Right lobe of liver (tissue), 4 donors: ENCODE data around the gene SLC16A9.

Source experiments
- CTCF ChIP-seq, 4 donors: fragments of 200-600 bp in 3 of 4; fragments of 450-650 bp in 1 of 4; IDR thresholded peaks; one replicate each; pipeline versions ENCODE4 v1.5.1 to v1.8.0; 2016 to 2022; ENCODE audit warnings: antibody characterized with exemption in 4 of 4, mild to moderate bottlenecking in 2 of 4
- POLR2A ChIP-seq: fragments of 450-650 bp; IDR thresholded peaks from one replicate; pipeline ENCODE4 v1.6.1; 2017; ENCODE audit warnings: antibody characterized with exemption, mild to moderate bottlenecking
- donor health status: DM: no; HTN: no; CAD: no.
- donor health status: DM: no; HTN: no; CAD: no.
- donor health status: DM: no; HTN: yes; CAD: no.

DNA sequence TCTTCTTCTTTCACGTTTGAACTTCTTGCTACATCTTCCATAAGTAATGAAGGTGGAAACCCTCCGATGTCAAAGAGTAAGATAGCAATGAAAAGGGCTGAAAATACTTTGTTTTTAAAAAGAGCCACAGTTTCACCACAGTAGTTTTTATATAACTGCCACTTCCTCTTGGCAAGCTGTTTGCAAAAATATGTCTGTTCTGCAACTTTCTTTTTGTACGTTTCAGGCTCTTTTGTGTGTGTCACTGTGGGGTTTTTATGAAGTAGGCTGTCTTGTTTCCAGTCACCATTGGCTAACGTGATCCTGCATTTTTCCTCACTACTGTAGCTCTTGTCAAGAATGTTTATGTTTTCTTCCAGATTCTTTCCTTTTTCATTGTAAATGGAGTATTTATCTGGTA, 55.6 kb downstream of the SLC16A9 start:
- TF ChIP-seq CTCF (IDR thresholded peaks at IDR 0.05), result no peak
- TF ChIP-seq POLR2A, result no peak
